Epithelial cell of proximal tubule (primary cell): ENCODE measurements around the gene HCRT. TPM values are rescaled to one million over a fixed set of nuclear protein-coding genes. Genes with fewer than 3 reads are reported as not detected.
A peak's percentile ranks its signal among the peaks of the same experiment; 100 is the strongest.

ENCODE experiments used
- DNase-seq: peaks from one replicate; pipeline ENCODE4 v3.0.0-alpha.2; 2011; ENCODE audit warnings: low read depth
- H3K4me3 ChIP-seq: 2 replicates; pipeline ENCODE4 v1.5.1; 2011; ENCODE audit warnings: low read depth, mild to moderate bottlenecking, low read length
- CTCF ChIP-seq: conservative IDR thresholded peaks from 2 replicates; pipeline ENCODE4 v1.5.1; 2012; ENCODE audit warnings: low read depth, mild to moderate bottlenecking, low read length
- total RNA-seq: library from RNA; depleted of rRNA; stranded (reverse); fragments of >200 nt; gene quantifications from 2 replicates; pipeline ENCODE4 v1.2.3, GENCODE V29; 2015

The HCRT gene
- total RNA-seq, 1 donor from 2014 or later, result not detected

GRCh38 chr17:42182927-42183734 is 2.1 kb downstream of the HCRT start:
- peak overlapping the region; percentile 63 for H3K4me3 ChIP-seq

GRCh38 chr17:42181851-42182207 is 3.4 kb downstream of the HCRT start:
- no peak for DNase-seq
- no peak for TF ChIP-seq CTCF
- H3K4me3 ChIP-seq, result no peak overlapping the region

More at GRCh38 chr17:42182927-42183734, 2.1 kb downstream of the HCRT start:
- TF ChIP-seq CTCF, result peak; percentile 3
- no peak for DNase-seq

DNA sequence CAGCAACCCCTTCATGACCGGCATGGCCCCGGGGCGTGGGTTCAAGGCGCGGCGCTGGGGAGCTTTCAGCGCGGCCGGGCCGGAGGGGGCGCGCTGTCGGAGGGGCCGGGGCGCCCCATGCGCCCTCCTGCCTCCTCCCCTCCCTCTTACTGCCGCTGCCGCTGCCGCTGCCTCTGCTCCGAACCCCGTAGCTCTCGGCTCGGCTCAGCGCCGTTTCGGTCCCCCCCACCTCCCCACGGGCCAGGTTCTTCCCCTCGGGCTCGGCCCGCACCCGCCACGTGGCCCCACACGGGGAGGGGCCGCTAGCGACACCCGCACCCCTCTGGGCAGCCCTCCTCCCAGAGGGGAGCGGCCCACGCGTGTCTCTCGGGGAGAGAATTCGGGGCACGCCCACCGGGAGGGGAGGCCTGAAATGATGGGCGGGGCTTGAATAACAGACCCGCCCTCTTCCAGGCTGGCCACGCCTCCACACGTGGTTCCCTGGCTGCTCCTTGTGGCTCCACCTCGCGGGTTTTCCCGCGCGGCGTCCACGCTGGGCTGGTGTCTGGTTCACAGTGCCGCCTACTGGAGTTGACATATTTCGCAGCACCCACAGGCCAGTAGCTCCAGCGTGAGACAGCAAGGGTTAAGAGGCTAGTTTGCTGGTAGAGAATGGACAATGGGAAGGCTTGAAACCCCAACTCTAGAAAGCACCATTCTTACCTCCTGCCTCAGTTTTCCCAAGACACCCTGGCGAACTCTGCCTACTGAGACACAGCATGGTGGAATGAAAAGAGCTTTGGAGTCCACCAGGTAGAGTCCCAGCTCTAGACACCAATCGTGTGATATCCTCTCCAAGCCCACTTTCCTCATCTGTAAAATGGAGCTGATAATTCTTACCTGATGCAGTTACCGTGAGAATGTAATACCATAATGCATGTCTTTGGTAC is 4.1 kb downstream of the HCRT start, which contains the start of gene KCNH4:
Gene KCNH4 (minus strand): TSS at position 221 of the 929 bp plus-strand sequence. CDS start 197 bp downstream, at position 24.
- peak within 1 kb of the TSS; percentile 39 for H3K4me3 ChIP-seq
- no peak for DNase-seq
- TF ChIP-seq CTCF, result peak; percentile 69

DNA sequence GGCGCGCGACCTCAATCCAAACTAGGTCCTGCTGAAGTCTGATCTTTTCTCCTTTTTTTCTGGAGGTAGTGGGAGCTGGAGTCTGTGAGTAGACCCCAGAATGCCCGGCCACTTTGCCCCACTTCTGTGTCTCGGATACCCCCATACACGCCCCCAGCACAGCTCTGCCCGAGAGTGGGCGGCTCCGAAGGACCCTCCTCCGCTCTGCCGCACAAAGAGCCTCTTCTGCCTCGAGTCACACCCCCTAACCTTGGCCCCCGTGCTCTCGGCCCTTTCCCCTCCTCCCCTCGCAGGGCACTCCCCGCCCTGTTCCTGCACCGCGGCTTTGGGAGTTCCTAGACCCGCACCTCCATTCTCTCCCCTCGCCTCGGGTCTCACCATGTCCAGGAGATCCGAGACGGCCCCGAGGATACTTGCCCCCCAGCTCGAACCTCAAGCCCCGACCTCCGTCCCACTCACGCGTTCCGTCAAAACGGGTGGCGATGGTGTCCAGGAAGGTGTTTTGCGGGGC is 4.8 kb downstream of the HCRT start:
- peak overlapping the region; percentile 39 for H3K4me3 ChIP-seq
- no peak for DNase-seq
- no peak for TF ChIP-seq CTCF

- H3K4me3 ChIP-seq, result no peak overlapping the region
- no peak for DNase-seq
These were observed 5.3 kb downstream of the HCRT start for GRCh38 chr17:42179911-42180410.

More at GRCh38 chr17:42179911-42180410, 5.3 kb downstream of the HCRT start:
- no peak for TF ChIP-seq CTCF
